Keratinocyte (primary cell): Measurements from ENCODE around the gene LOXHD1. TPM values are rescaled to one million over a fixed set of nuclear protein-coding genes. Genes with fewer than 3 reads are reported as not detected.

ENCODE experiments used
- DNase-seq: peaks from one replicate; pipeline ENCODE4 v3.0.0-alpha.2; 2011; ENCODE audit warnings: low read depth, missing footprints, low spot score
- FAIRE-seq: peaks from 2 replicates; lab custom pipeline; 2011; peaks lifted over from hg19 to GRCh38; lab: Jason Lieb, UNC
- H2AFZ ChIP-seq: 2 replicates; pipeline ENCODE4 v1.6.0; 2012; ENCODE audit warnings: low read length, control low read depth, inconsistent platforms; ENCODE audit not compliant: control insufficient read depth
- H3K27ac ChIP-seq: 2 replicates; pipeline ENCODE4 v1.5.1; 2011; ENCODE audit warnings: low read length; ENCODE audit not compliant: control insufficient read depth, insufficient read depth
- H3K27me3 ChIP-seq: 3 replicates; pipeline ENCODE4 v1.6.0; 2011; ENCODE audit warnings: low read length; ENCODE audit not compliant: control insufficient read depth, insufficient read depth; ENCODE audit errors: extremely low read depth
- H3K36me3 ChIP-seq, 2 experiments: 2 replicates in 1 of 2; 3 replicates in 1 of 2; pipeline ENCODE4 v1.5.1; 2011; ENCODE audit warnings: low read length in 2 of 2, mild to moderate bottlenecking in 1 of 2; ENCODE audit not compliant: control insufficient read depth in 2 of 2, insufficient read depth in 2 of 2; ENCODE audit errors: extremely low read depth in 1 of 2
- H3K4me1 ChIP-seq: 3 replicates; pipeline ENCODE4 v1.5.1; 2011; ENCODE audit warnings: low read length; ENCODE audit not compliant: control insufficient read depth, insufficient read depth; ENCODE audit errors: extremely low read depth
- H3K4me2 ChIP-seq: 3 replicates; pipeline ENCODE4 v1.6.0; 2011; ENCODE audit warnings: low read depth, low read length; ENCODE audit not compliant: control insufficient read depth, insufficient read depth; ENCODE audit errors: extremely low read depth
- H3K4me3 ChIP-seq, 3 experiments: fragments of 200-600 bp in 1 of 3; sonication (generic) in 1 of 3; 2 replicates in 2 of 3; 3 replicates in 1 of 3; pipeline ENCODE4 v1.5.1; 2011 to 2016; ENCODE audit warnings: low read length in 3 of 3, mild to moderate bottlenecking in 3 of 3, control low read depth in 2 of 3, inconsistent platforms in 1 of 3, low read depth in 1 of 3, mixed read lengths in 1 of 3, mixed run types in 1 of 3, moderate library complexity in 1 of 3; ENCODE audit not compliant: control insufficient read depth in 2 of 3, insufficient read depth in 2 of 3; ENCODE audit errors: extremely low read depth in 1 of 3
- H3K79me2 ChIP-seq: 2 replicates; pipeline ENCODE4 v1.6.0; 2012; ENCODE audit warnings: low read length; ENCODE audit not compliant: control insufficient read depth, insufficient read depth
- H3K9ac ChIP-seq: 3 replicates; pipeline ENCODE4 v1.6.0; 2011; ENCODE audit warnings: low read length; ENCODE audit not compliant: control insufficient read depth, insufficient read depth; ENCODE audit errors: extremely low read depth
- H3K9me1 ChIP-seq: 3 replicates; pipeline ENCODE4 v1.6.0; 2011; ENCODE audit warnings: low read length; ENCODE audit not compliant: control insufficient read depth, insufficient read depth; ENCODE audit errors: extremely low read depth
- H3K9me3 ChIP-seq: 2 replicates; pipeline ENCODE4 v1.5.1; 2012; ENCODE audit warnings: low read depth, low read length; ENCODE audit not compliant: control insufficient read depth
- H4K20me1 ChIP-seq: 3 replicates; pipeline ENCODE4 v1.6.0; 2011; ENCODE audit warnings: low read length; ENCODE audit not compliant: control insufficient read depth, insufficient read depth; ENCODE audit errors: extremely low read depth
- CTCF ChIP-seq, 3 experiments: IDR thresholded peaks in 1 of 3; conservative IDR thresholded peaks in 1 of 3; optimal IDR thresholded peaks in 1 of 3; 2 replicates in 2 of 3; 3 replicates in 1 of 3; pipeline versions ENCODE3 to v1.5.1; 2011; ENCODE audit warnings: low read length in 3 of 3, mild to moderate bottlenecking in 3 of 3, moderate library complexity in 2 of 3, control low read depth in 1 of 3, inconsistent platforms in 1 of 3; ENCODE audit not compliant: insufficient read depth in 2 of 3; ENCODE audit errors: extremely low read depth in 1 of 3
- EZH2 ChIP-seq: IDR thresholded peaks from one replicate; pipeline ENCODE4 v1.6.1; 2012; ENCODE audit warnings: inconsistent platforms, mild to moderate bottlenecking, low read length, moderate library complexity
- dilution Hi-C: fragments of 300-500 bp; cut with MboI; formaldehyde crosslinking; loops from one replicate; pipeline ENCODE4 v1.7.0; 2020; ENCODE audit warnings: low sequenced_read_pairs; ENCODE audit not compliant: extremely low pct_ligation_motif_present
- polyA minus RNA-seq, 3 experiments: library from RNA; depleted of rRNA, polyadenylated mRNA; stranded (reverse); fragments of >200 nt; gene quantifications; 1 replicate in 1 of 3; 2 replicates in 1 of 3; 3 replicates in 1 of 3; pipeline ENCODE4 v1.2.3, GENCODE V29; 2011
- polyA plus RNA-seq, 5 experiments: library from polyadenylated mRNA; depleted of rRNA in 3 of 5; stranded (reverse) in 3 of 5; stranded (forward) in 1 of 5; unstranded in 1 of 5; fragments of >200 nt; gene quantifications; 1 replicate in 1 of 5; 2 replicates in 3 of 5; 3 replicates in 1 of 5; pipeline versions ENCODE4 v1.2.1 to v1.2.3, GENCODE V29; 2011 to 2012; ENCODE audit warnings: missing spikeins in 2 of 5, low read depth in 1 of 5, low replicate concordance in 1 of 5

LOXHD1 gene, protein sequence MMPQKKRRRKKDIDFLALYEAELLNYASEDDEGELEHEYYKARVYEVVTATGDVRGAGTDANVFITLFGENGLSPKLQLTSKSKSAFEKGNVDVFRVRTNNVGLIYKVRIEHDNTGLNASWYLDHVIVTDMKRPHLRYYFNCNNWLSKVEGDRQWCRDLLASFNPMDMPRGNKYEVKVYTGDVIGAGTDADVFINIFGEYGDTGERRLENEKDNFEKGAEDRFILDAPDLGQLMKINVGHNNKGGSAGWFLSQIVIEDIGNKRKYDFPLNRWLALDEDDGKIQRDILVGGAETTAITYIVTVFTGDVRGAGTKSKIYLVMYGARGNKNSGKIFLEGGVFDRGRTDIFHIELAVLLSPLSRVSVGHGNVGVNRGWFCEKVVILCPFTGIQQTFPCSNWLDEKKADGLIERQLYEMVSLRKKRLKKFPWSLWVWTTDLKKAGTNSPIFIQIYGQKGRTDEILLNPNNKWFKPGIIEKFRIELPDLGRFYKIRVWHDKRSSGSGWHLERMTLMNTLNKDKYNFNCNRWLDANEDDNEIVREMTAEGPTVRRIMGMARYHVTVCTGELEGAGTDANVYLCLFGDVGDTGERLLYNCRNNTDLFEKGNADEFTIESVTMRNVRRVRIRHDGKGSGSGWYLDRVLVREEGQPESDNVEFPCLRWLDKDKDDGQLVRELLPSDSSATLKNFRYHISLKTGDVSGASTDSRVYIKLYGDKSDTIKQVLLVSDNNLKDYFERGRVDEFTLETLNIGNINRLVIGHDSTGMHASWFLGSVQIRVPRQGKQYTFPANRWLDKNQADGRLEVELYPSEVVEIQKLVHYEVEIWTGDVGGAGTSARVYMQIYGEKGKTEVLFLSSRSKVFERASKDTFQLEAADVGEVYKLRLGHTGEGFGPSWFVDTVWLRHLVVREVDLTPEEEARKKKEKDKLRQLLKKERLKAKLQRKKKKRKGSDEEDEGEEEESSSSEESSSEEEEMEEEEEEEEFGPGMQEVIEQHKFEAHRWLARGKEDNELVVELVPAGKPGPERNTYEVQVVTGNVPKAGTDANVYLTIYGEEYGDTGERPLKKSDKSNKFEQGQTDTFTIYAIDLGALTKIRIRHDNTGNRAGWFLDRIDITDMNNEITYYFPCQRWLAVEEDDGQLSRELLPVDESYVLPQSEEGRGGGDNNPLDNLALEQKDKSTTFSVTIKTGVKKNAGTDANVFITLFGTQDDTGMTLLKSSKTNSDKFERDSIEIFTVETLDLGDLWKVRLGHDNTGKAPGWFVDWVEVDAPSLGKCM (N-terminal part only)
- polyA plus RNA-seq (not detected in 3 replicates), polyA minus RNA-seq (not detected in 3 replicates)
- polyA plus RNA-seq (2011; ENCODE audit: low read depth) = not detected
- not detected in 2 replicates for polyA plus RNA-seq (2011; cell fraction: cytosol; rRNA removed)
- polyA plus RNA-seq (2011; cell fraction: nucleus; rRNA removed) = not detected in 2 replicates
- 0.07 TPM in 1 of 2 replicates, not detected in the other for polyA plus RNA-seq (2012; ENCODE audit: low replicate concordance)
- polyA minus RNA-seq (2011; cell fraction: cytosol; rRNA and poly(A)+ RNA removed) = not detected
- polyA minus RNA-seq (2011; cell fraction: nucleus; rRNA and poly(A)+ RNA removed) = not detected in 2 replicates

DNA sequence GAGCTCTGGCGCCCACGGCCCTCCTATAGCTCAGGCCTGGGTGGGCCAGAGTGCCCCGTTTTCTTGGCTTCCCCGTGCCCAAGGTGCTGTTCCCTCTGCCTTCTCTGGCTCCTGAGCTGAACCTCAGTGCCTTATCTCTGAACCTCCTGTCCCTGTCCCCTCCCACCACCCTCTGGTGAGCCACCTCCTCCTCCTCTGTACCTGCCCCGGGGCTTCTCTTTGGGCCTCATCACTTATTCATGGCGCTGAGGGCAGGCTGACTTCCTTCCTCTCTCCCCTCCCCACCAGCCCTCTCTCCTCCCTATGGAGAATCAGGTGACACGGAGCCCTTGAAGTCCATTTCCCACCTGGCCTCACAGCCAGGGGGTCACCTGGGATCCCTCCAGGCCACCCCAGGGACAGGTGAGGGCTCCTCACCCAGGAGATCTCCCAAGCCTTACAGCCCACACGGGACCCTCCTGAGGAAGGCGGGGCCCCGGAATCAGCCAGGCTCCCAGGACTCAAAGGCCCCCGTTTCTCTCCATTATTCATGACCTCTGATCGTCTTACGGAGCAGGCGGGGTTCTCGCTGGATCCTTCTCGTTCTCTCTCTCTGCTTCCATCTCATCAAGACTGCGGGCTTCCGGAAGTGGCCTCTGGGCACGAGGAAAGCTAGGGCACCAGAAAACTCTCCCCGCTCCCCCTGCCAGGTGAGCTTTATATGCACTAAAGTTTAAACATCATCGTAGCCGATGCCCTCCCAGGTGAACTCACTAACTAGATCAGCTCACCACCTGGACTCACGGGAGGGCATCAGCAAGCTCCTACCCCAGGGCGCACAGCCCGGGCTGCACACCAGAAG lies at the start of gene LOXHD1:
LOXHD1 (minus strand) TSS at position 106 of the 841 bp plus-strand sequence. CDS start 187 bp downstream, outside the sequence.
- H3K4me1 ChIP-seq = no peaks in the 10 kb centered on the region
- H3K9ac ChIP-seq = no peak within 1 kb of the TSS
- DNase-seq = no peak
- H3K4me2 ChIP-seq = no peak within 1 kb of the TSS
- H3K9me3 ChIP-seq = no peaks in the 10 kb centered on the region
- H3K4me3 ChIP-seq = no peak within 1 kb of the TSS
- no peak within 1 kb of the TSS for H3K27ac ChIP-seq
- H2AFZ ChIP-seq = no peak within 1 kb of the TSS
- no peak for TF ChIP-seq EZH2
- TF ChIP-seq CTCF (optimal IDR thresholded peaks at IDR 0.05 in 1 of 3, IDR thresholded peaks at IDR 0.05 in 1 of 3, conservative IDR thresholded peaks at IDR 0.05 in 1 of 3; ENCODE audit: extremely low read depth in 1 of 3, insufficient read depth in 2 of 3, low read length in 3 of 3) = no peak
- H3K9me1 ChIP-seq = no peaks in the 10 kb centered on the region
- no peak for FAIRE-seq
- H4K20me1 ChIP-seq = no peaks in the 10 kb centered on the region
- no peaks in the 10 kb centered on the region for H3K79me2 ChIP-seq
- dilution Hi-C loops = no loop called here
- H3K36me3 ChIP-seq = no peaks in the 10 kb centered on the region
- peaks cover 5% of the 10 kb centered on the region for H3K27me3 ChIP-seq
